ENCODE results near the gene ZNF771.
A peak's percentile ranks its signal among the peaks of the same experiment; 100 is the strongest.

Gene ZNF771

DNA sequence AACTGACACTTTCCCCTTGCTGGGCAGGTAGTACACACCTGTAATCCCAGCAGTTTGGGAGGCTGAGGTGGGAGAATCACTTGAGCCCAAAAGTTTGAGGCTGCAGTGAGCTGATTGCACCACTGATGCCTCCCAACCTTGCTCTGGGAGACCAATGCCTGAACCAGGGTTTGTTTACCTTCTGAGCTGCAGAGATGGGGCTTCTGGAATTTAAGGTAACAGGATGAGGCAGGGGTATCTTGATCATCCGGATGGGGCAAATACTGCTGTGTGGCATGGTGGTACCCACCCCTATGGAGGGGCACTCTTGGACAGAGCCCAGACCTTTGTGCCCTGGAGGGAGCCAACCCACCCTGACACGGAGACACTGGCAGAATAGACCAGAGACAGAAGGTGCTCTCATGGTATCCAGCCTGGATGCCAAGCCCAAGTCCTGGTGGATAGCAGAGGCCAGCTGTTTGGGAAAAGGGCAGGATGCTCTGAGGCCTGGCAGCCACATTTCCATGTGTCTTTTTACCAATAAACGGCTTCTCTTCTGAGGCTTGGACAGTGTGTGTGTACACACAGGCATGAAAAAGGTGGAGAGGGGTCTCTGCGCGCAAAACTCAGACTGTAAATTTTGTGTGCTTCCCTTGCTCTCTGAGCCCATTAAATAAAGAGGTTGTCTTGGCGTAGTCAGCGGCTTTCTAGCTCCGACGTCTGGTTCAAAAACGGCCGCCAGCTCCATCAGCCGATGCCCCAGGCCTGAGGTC, 7.8 kb upstream of the ZNF771 start:
- DNase-seq: no peak

DNA sequence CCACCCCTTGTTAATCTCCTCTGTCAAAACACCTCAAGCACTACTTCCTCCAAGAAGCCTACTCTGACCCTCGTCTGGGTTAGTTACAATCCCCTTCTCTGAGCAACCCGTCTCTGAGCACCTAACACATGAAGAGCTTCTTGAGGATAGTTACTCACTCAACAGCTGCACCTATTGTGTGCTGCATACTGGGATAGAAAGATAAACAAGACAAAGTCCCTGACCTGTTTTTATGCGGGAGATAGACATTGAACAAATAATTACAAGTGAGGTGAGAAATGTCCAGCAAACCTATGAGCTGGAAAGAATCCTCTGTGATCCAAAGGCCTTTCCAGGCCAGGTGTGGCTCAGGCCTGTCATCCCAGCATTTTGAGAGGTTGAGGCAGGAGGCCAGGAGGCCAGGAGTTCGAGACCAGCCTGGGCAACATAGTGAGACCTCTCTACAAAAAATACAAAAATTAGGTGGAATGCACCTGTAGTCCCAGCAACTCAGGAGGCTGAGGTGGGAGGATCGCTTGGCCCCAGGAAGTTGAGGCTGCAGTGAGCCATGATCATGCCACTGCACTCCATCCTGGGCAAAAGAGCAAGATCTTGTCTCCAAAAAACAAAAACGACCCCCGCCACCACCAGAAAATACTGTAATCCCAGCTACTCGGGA, 5.5 kb upstream of the ZNF771 start:
- no peak for DNase-seq

DNA sequence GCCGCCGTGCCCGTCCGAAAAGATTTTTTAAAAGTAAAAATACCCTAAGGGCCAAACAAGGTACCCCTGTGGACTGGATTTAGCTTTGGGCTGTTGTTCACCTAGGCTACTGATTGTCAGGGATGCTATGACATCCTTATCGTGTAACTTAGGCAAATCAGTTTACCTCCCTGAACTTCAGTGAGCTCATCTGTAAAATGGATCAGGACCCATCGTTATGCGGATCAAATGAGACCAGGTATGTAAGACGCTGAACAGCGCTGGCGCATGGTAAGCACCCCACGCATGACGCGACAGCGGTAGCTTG, 658 bp upstream of the ZNF771 start:
- no peak for DNase-seq

DNA sequence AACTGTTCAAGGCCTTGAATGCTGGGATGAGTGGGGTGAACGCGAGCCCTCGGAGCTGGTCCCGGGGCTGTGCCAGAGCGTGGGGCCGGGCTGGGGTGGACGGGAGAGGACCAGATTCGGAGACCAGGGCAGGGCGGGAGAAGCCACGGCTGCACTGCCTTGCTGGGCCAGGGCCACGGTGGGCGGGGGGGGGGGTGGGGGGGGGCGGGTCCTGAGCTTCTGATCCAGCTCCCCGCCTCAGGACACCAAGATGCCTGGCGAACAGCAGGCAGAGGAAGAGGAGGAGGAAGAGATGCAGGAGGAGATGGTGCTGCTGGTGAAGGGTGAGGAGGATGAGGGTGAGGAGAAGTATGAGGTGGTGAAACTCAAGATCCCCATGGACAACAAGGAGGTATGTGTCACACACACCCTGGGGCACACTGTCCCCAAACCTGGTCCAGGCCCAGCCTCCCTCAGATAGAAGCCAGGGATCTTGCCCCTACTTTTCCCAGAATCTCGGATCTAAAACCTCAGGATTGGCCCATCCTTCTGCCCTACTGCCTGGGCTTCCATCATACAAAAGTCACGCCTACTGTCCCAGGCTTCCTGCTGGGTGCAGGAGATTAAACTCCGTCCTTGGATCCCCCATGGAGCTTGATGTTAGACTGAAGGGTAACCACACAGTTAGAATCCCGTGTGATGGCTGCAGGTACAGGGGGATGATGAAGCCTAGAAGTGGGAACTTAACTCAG, 563 bp downstream of the ZNF771 start:
- no peak for DNase-seq

DNA sequence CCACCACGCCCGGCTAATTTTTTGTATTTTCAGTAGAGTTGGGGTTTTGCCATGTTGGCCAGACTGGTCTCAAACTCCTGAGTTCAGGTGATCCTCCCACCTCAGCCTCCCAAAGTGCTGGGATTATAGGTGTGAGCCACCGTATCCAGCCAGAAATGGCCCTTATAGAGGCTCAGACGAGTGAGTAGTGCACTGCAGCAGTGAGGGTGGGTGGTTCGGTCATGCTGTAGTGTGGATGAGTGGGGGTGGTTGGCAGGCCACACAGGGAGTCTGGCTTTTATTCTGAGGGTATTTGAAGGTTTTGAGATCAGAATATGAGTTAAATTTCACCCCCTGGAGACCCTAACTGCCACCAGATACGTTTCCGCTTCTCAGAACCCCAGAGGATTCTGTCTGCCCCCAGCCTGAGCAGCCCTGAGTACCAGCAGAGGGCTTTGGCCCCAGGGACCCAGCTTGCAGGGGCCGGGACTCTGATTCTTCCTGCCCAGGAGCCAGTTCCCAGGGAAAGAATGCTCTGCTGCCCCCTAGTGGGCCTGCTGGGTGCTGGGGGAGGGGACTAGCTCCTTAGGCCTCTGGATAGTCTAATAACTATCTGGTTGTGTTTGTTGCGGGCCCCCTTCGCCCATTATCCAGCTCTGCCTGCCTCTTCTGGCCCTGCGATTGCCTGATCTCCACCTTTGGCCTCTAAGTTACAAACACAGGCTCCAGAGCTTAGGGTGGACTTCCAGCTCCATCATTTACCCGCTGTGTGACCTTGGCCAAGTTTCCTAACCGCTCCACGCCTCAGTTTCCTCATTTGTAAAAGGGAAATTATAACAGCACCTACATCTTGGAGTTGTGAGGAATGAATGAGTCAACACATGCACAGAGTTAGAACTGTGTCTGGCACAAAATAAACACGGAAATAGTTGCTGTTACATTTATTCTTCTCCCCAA, 2.0 kb downstream of the ZNF771 start:
- peak; percentile 85 for DNase-seq

DNA sequence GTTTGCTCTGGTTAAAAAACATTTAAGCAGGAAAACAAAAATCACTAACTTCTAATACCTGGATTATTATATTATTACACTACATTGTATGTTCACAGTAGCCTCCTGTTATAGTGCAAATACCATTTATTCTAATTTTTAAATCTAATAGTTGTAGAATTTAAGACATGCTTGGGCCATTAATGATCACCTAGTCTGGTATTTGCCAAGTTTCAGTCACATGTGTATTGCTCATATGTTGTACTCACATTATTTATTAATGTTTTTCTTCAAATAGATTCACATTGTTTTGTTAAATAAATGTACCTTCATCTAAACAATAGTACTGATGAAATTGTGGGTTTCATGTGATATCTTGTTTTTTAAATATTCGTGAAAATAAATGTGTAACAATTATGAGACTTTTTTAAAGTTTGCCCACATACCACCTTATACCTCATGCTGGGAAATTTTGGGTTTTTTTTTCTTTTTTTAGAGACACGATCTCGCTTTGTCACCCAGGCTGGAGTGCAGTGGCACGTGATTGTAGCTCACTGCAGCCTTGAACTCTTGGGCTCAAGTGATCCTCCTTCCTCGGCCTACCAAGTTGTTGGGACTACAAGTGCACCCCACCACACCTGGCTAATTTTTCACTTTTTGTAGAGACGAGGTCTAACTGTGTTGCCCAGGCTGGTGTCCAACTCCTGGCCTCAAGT, 5.9 kb downstream of the ZNF771 start:
- no peak for DNase-seq

DNA sequence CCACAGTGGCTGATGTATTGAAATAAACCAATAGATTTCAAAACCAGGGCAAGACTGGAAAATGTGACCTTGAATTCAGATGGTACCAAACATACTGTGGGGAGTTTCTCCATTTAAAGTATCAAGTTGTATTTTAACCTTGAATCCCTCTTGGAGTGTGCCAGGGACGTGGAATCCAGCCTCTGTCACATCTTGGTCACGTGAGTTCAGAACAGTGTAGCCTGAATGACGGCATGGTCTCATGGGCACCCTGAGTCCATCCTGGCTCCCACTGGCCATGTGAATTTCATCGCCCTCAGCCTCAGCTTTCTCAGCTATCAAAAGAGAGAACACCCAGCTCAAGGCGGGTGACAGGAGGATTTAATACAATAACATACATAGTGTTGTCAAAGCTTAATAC, 6.8 kb downstream of the ZNF771 start:
- no peak for DNase-seq

DNA sequence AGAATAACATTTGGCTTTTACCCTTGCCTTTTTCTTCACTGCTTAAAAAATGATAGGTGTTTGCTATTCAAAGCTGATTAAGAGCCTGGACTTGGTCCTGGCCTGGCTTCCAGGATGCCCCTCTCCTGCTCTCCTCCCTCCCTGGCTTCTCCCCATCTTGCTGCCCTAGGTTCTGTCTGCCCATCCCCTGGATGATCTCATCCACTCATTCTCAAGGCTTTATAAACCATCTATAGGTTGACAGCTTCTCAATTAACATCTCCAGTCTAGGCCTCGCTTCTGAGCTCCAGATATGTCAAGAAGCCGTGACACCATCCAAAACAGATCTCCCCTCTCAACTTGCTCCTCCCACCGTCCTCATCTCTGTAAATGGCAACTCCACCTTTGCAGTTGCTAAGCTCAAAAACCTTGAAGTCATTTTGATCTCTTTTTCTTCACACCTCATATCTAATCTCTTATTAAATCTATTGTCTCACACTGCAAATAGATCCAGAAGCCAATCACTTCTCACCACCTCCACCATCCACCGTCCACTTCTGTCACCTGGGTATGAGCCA, 8.7 kb downstream of the ZNF771 start:
- no peak for DNase-seq

DNA sequence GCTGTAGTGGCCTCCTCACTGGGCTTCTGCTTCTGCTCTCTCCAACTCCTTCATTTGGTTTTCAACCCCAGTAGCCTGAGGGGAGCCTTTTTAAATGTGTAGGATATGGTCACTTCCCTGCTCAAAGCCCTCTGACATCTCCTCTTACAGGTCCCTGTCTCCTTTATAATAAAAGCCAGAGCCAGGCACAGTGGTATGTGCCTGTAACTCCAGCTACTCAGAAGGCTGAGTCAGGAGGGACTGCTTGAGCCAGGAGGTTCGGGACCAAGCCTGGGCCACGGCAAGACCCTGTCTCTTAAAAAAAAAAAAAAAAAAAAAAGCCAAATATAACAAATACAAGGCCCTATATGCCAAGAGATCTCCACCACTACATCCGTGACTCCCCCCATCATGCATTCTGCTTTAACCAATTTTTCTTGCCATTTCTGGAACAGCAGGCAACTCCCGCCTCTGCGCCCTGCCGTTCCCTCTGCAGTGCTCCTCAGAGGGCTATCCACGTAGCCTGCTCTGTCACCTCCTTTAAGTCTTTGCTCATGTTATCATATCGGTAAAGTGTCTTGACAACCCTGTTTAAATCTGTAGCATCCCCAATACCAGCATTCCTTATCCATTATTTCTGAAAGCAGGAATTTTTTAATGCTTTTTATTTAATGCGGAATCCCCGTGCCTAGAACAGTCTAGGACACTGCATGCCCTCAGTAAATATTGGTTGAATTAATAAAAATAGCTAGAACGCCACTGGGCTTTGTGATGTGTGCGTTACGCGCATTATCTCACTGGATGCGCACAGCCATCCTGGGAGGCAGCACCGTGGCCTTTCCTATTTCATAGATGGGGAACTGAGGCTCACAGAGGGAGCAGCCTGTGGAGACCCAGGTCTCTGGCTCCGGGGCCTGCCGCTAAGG, 9.5 kb downstream of the ZNF771 start:
- no peak for DNase-seq

DNA sequence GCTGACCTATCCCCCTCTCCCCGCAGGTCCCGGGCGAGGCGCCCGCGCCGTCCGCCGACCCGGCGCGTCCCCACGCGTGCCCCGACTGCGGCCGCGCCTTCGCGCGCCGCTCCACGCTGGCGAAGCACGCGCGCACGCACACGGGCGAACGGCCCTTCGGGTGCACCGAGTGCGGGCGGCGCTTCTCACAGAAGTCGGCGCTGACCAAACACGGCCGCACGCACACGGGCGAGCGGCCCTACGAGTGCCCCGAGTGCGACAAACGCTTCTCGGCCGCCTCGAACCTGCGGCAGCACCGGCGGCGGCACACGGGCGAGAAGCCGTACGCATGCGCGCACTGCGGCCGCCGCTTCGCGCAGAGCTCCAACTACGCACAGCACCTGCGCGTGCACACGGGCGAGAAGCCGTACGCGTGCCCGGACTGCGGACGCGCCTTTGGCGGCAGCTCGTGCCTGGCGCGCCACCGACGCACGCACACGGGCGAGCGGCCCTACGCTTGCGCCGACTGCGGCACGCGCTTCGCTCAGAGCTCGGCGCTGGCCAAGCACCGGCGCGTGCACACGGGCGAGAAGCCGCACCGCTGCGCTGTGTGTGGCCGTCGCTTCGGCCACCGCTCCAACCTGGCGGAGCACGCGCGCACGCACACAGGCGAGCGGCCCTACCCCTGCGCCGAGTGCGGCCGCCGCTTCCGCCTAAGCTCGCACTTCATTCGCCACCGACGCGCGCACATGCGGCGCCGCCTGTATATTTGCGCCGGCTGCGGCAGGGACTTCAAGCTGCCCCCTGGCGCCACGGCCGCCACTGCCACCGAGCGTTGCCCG, 10.3 kb downstream of the ZNF771 start:
- DNase-seq: peak; percentile 85

DNA sequence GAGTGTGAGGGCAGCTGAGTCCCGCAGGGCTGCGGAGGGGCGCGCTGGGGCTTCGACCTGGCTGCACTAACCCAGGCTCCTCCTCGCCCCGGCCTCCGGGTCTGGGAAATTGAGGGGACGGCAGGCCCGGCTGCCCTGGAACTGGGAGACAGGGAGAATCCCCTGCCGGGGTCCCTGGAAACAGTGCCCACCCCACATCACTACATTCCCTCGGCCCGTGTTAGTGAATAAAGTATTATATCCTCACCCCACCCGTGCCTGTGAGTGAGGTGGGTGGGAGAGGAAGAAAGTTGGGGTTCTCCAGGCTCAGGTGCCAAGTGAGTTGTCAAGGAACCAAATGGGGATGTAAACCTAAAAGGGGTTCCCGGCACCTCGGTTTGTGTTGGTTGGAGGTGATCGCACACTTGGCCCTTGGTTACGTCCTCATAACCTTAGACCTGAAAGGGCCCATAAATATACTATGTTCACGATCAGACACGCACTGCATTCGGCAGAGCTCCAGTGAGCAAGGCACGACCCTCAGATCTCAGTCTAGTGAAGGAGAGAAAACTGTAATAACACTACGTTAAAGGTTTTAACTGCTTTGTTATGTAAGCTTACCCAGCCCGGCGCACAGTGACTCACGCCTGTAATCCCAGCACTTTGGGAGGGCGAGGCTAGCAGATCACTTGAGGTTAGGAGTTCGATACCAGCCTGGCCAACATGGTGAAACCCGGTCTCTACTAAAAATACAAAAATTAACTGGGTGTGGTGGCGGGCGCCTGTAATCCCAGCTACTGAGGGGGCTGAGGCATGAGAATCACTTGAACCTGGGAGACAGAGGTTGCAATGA, 11.2 kb downstream of the ZNF771 start:
- DNase-seq: no peak

DNA sequence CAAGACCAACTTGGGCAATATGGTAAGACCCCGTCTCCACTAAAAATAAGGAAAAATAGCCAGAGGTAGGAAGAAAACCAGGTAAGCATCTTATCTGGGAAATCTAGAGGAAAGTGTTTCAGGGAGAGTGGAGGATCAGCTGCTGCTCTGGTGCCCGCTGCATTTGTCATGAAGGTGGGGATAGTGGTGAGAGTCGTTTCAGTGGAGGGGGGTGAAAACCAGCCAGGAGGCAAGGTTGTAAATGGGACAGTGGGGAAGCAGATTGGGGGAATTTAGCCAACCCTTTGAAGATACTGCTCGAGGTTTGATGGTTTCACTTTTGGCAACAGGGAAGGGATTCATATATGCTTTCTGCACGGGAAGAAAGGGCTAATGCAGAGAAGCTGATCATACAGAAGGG, 13.6 kb downstream of the ZNF771 start:
- no peak for DNase-seq

DNA sequence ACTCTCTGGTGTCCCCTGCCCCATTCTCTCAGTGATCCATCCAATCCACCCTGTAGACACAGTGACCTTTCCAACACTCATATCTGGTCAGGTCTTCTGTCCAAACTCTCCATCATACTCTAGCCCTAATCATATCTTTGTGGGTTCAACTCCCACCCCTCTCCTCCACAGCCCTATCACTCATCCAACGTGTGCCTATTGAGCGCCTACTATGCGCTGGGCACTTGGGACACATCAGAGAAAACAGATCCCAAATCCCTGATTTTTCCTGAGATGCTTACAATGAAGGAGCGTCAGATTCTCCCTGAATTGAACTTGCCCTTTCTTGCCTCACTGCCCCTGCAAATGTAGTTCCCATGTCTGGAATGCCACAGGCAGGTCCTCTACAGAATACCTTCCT, 20.6 kb downstream of the ZNF771 start:
- no peak for DNase-seq

DNA sequence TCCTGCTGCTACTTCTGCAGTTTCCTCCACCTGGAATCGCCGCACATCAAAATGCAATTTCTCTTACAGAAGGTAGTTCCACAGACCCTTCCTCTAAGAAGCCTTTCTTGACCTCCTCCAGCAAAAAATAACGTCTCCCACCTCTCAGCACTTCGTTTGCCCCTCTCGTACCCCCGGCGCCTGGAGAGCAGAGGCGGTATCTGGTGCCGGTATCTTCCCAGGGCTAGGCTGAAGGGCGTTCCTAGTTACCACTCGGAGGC, 21.9 kb downstream of the ZNF771 start:
- DNase-seq: no peak

DNA sequence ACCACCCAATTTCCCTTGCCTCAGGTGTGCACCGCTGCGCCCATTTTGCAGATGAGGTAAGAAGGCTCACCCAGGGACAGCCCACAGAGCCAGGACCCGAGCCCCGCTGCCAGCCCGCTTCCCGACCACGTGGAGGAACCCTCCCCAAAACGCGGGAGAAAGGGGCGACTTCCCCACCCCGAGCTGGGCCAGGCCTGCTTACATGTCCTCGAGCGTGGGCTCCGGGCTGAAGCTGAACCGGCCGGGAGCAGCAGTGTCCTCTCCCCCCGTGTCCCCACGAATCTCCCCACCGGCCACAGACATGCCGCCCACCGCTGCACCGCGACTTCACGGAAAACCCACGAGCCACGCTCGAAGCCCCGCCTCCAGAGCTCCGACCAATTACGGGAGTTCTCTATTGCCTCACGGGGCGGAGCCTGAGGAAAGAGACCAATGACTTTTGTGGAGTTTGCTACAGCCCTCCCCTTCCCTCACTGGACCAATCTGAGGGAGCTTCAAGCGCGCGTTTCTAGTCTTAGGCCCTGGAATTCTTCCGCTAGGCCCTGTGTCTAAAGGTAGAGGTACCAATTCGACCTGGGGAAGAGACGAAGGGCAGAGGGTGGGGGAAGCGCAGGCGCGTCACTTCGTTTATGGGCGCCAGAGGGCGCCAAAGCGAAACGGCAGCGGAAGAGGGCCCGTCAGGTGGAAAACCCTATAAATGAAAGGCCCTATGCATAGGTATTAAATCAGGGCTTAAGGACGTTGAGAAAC, 22.4 kb downstream of the ZNF771 start, which contains the start of gene DCTPP1:
TSS of gene DCTPP1 (minus strand) at position 353 of the 750 bp plus-strand sequence. CDS start at position 303, 50 bp downstream.
- peak; percentile 99 for DNase-seq

DNA sequence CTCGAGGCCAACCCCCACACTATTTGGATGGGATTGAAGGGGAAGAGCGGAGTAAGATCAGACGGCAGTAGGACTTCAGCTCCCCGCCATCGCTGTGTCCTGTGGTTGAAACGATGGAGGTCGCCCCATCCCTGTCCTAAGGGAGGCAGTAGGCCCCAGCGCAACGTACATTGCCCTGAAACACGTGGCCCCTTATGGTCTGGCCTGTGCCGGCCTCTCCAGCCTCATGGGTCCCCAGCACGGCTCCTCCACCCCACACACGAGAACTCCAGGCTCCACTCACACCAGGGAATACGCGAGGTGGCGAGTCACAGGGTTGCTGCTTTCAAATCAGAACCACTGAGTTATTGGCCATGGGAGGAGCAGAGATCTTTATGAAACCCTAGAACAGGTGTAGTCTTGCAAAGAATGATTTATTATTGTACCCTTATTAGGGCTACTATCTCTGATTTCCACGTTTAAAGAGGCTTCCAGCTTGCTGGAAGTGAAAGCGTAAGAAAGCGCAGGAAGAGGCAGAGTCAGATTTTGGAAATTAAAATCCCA, 23.1 kb downstream of the ZNF771 start:
- DNase-seq: no peak

DNA sequence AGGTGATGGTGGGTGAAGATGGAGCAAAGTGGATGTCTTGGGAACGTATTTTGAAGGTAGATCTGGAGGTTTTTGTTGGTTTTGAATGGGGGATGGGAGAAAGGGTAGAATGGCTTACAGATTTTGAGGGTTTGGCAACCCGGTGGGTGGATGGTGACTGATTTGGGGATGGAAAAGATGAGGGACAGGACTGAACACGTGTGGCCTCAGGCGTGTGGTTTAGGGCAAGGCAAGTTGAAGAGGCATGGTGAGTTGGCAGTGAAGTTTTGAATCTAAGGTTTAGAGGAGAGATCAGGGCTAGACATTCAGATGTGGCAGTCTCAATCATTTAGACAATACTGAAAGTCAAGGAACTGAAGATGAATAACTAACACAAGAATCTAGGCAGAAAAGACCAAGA, 27.4 kb downstream of the ZNF771 start:
- no peak for DNase-seq

DNA sequence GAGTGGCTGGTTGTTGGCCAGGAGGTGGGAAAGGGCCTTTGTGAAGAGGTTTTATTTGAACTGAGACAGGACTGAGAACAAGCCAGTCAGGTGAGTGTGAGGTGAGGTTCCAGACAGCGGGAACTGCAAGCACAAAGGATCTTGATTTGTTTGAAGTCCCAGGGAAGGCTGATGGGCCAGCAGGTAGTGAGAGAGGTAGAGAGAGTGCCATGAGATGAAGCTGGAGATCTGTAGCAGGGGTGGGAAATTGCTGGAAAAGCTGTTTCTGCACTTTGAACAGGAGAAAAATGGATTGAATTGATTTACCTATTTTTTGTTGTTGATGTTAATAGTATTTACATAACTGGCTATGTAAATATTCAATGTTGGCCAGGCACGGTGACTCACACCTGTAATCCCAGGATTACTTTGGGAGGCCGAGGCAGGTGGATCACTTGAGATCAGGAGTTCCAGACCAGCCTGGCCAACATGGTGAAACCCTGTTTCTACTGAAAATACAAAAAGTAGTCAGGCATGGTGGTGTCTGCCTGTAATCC, 30.2 kb downstream of the ZNF771 start:
- DNase-seq: no peak

All from fibroblast of skin of back (primary cell).